ENCODE results near the gene PPP3CA. TPM values are rescaled to one million over a fixed set of nuclear protein-coding genes. Genes with fewer than 3 reads are reported as not detected.

The PPP3CA gene
- total RNA-seq, 1 experiment from 2014 or later = 133 TPM

GRCh38 chr4:101187841-101188240 lies 159.5 kb downstream of the PPP3CA start:
- intact Hi-C loops (cut with micrococcal nuclease) = loop anchor here (5.0 kb wide), 1 partner anchor 1074 kb away; no protein-coding TSS in a partner anchor
- H3K27ac ChIP-seq (ENCODE audit: low read depth, low read length) = no peak overlapping the region; the same call in 1 of the 2 replicates
- RAD21 ChIA-PET (ENCODE audit: low non-redundant PET in 1 of 2, low total read pairs in 2 of 2, uncharacterized antibody in 2 of 2, unreplicated experiment in 2 of 2) = no interaction called here

More at GRCh38 chr4:101187841-101188240, 159.5 kb downstream of the PPP3CA start:
- Histone ChIP-seq H3K36me3 (ENCODE audit: control insufficient read depth in 1 of 2, insufficient read depth in 2 of 2, low read length in 2 of 2) (no peaks in the 10 kb centered on the region), H3K9ac (ENCODE audit: low read length) (no peak overlapping the region), H4K20me1 (ENCODE audit: insufficient read depth) (no peaks in the 10 kb centered on the region), H3K4me2 (ENCODE audit: low read length) (no peak overlapping the region), H3K4me1 (ENCODE audit: control insufficient read depth in 1 of 2, insufficient read depth in 2 of 2, low read length in 2 of 2) (peaks cover 54 to 60% of the 10 kb centered on the region in 2 experiments), H3K9me2 (ENCODE audit: insufficient read depth) (no peaks in the 10 kb centered on the region), H2AFZ (ENCODE audit: low read depth, low read length, poor library complexity, severe bottlenecking) (no peak overlapping the region), H3K27me3 (ENCODE audit: insufficient read depth, low read length) (no peaks in the 10 kb centered on the region), H3K79me2 (ENCODE audit: insufficient read depth, low read length) (peaks cover 67% of the 10 kb centered on the region), H3K4me3 (replicated peaks in 1 of 2; ENCODE audit: low read depth in 1 of 2, low read length in 2 of 2) (no peak overlapping the region), H3K9me3 (ENCODE audit: control insufficient read depth in 1 of 2, insufficient read depth in 1 of 2, low read depth in 1 of 2, low read length in 2 of 2) (no peaks in the 10 kb centered on the region)
- ChIA-PET CTCF (no interaction called here), POLR2A (no interaction called here)
- DNase-seq (ENCODE audit: low read depth, low spot score) (no peak), ATAC-seq (no peak)
- peak; percentile 20 to 43 (median 24); a peak in 3 of 6 replicates for TF ChIP-seq CTCF (IDR thresholded peaks at IDR 0.05 in 2 of 3, conservative IDR thresholded peaks at IDR 0.05 in 1 of 3; ENCODE audit: borderline replicate concordance in 1 of 3, insufficient read depth in 1 of 3, low read depth in 2 of 3, low read length in 2 of 3)
- TF ChIP-seq RAD21 (IDR thresholded peaks at IDR 0.05; ENCODE audit: low read depth) = peak; percentile 56
- no peak for TF ChIP-seq EGR1 (IDR thresholded peaks at IDR 0.05; ENCODE audit: low read depth)
- BruUV-seq (replicated peaks) = no TSS peak

Measured in HCT116 (cell line).